ENCODE data around the gene LRRC70.

GRCh38 chr5:62627121-62627520, 48.5 kb downstream of the LRRC70 start:
- TF ChIP-seq, protein P1, sequence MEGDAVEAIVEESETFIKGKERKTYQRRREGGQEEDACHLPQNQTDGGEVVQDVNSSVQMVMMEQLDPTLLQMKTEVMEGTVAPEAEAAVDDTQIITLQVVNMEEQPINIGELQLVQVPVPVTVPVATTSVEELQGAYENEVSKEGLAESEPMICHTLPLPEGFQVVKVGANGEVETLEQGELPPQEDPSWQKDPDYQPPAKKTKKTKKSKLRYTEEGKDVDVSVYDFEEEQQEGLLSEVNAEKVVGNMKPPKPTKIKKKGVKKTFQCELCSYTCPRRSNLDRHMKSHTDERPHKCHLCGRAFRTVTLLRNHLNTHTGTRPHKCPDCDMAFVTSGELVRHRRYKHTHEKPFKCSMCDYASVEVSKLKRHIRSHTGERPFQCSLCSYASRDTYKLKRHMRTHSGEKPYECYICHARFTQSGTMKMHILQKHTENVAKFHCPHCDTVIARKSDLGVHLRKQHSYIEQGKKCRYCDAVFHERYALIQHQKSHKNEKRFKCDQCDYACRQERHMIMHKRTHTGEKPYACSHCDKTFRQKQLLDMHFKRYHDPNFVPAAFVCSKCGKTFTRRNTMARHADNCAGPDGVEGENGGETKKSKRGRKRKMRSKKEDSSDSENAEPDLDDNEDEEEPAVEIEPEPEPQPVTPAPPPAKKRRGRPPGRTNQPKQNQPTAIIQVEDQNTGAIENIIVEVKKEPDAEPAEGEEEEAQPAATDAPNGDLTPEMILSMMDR (IDR thresholded peaks at IDR 0.05; ENCODE audit: insufficient read depth, low read depth, low read length) = no peak
- no peak for TF ChIP-seq EZH2 (IDR thresholded peaks at IDR 0.05; ENCODE audit: insufficient read depth, low read length)
